Effector CD4-positive, alpha-beta T cell (primary cell): ENCODE measurements around the gene SYCE1.
A peak's percentile ranks its signal among the peaks of the same experiment; 100 is the strongest.
"Not testable (repeated sequence)": the region's sequence is repeated elsewhere in the genome, so short reads cannot be mapped to it uniquely, and the experiment has no call there.

Experiments
- DNase-seq: peaks from one replicate; pipeline ENCODE4 v3.0.0-alpha.2; 2020

SYCE1 gene

GRCh38 chr10:133557381-133557780 is 8.0 kb downstream of the SYCE1 start:
- DNase-seq = no peak

GRCh38 chr10:133555521-133555920 is 9.9 kb downstream of the SYCE1 start:
- no peak for DNase-seq

- no peak for DNase-seq
Observed at GRCh38 chr10:133554600-133554999, 10.8 kb downstream of the SYCE1 start.

- DNase-seq = no peak
Observed at GRCh38 chr10:133544506-133544905, 20.9 kb downstream of the SYCE1 start.

GRCh38 chr10:133541441-133541975 is 23.9 kb downstream of the SYCE1 start:
- not testable (repeated sequence) for DNase-seq

- no peak for DNase-seq
Observed at GRCh38 chr10:133537546-133538545, 27.5 kb downstream of the SYCE1 start.

GRCh38 chr10:133536198-133536597 is 29.2 kb downstream of the SYCE1 start:
- no peak for DNase-seq

GRCh38 chr10:133534417-133534816 is 31.0 kb downstream of the SYCE1 start:
- DNase-seq = no peak

- no peak for DNase-seq
Observed at GRCh38 chr10:133532871-133533270, 32.5 kb downstream of the SYCE1 start.

GRCh38 chr10:133530506-133530905 is 34.9 kb downstream of the SYCE1 start:
- DNase-seq = no peak

- DNase-seq = no peak
Observed at GRCh38 chr10:133529576-133529946, 35.8 kb downstream of the SYCE1 start.

GRCh38 chr10:133528845-133529575 is 36.4 kb downstream of the SYCE1 start:
- no peak for DNase-seq

- DNase-seq = no peak
Observed at GRCh38 chr10:133528296-133528844, 37.0 kb downstream of the SYCE1 start.

GRCh38 chr10:133527771-133528271 is 37.6 kb downstream of the SYCE1 start:
- DNase-seq = no peak

GRCh38 chr10:133526957-133527588 is 38.3 kb downstream of the SYCE1 start, which contains the start of gene CYP2E1:
CYP2E1 (plus strand) TSS chr10:133527363; CDS start chr10:133527396, 33 bp downstream.
- DNase-seq = no peak

GRCh38 chr10:133525444-133525843 is 39.9 kb downstream of the SYCE1 start:
- DNase-seq = no peak

GRCh38 chr10:133523631-133524203 is 41.7 kb downstream of the SYCE1 start:
- no peak for DNase-seq

- peak; percentile 84 for DNase-seq
Observed at GRCh38 chr10:133520193-133520738, 45.1 kb downstream of the SYCE1 start.

- not testable (repeated sequence) for DNase-seq
Observed at GRCh38 chr10:133518517-133518916, 46.9 kb downstream of the SYCE1 start.

GRCh38 chr10:133516057-133516456 is 49.3 kb downstream of the SYCE1 start:
- no peak for DNase-seq

GRCh38 chr10:133515471-133515870 is 49.9 kb downstream of the SYCE1 start:
- no peak for DNase-seq
